Measurements from ENCODE around the gene LAMC2.

The LAMC2 gene

GRCh38 chr1:183281039-183281438, 95.0 kb downstream of the LAMC2 start:
- DNase-seq (ENCODE audit: low read depth): peak; percentile 55
- no peak overlapping the region for H3K4me3 ChIP-seq (ENCODE audit: low read length)
- TF ChIP-seq CTCF (IDR thresholded peaks at IDR 0.05; ENCODE audit: insufficient read depth, low read depth, low read length, missing control alignments): no peak

GRCh38 chr1:183281553-183282091, 95.6 kb downstream of the LAMC2 start:
- H3K4me3 ChIP-seq (ENCODE audit: low read length): no peak overlapping the region
- DNase-seq (ENCODE audit: low read depth): peak; percentile 93
- peak; percentile 87 for TF ChIP-seq CTCF (IDR thresholded peaks at IDR 0.05; ENCODE audit: insufficient read depth, low read depth, low read length, missing control alignments)

GRCh38 chr1:183282101-183282855, 96.2 kb downstream of the LAMC2 start:
- H3K4me3 ChIP-seq (ENCODE audit: low read length): no peak overlapping the region
- no peak for TF ChIP-seq CTCF (IDR thresholded peaks at IDR 0.05; ENCODE audit: insufficient read depth, low read depth, low read length, missing control alignments)
- DNase-seq (ENCODE audit: low read depth): no peak

- no peak overlapping the region for H3K4me3 ChIP-seq (ENCODE audit: low read length)
- DNase-seq (ENCODE audit: low read depth): peak; percentile 72
- no peak for TF ChIP-seq CTCF (IDR thresholded peaks at IDR 0.05; ENCODE audit: insufficient read depth, low read depth, low read length, missing control alignments)
These were observed 97.2 kb downstream of the LAMC2 start for GRCh38 chr1:183283286-183283685.

- no peak overlapping the region for H3K4me3 ChIP-seq (ENCODE audit: low read length)
- no peak for TF ChIP-seq CTCF (IDR thresholded peaks at IDR 0.05; ENCODE audit: insufficient read depth, low read depth, low read length, missing control alignments)
- no peak for DNase-seq (ENCODE audit: low read depth)
These were observed 98.0 kb downstream of the LAMC2 start for GRCh38 chr1:183284086-183284485.

GRCh38 chr1:183285256-183285655, 99.2 kb downstream of the LAMC2 start:
- no peak for TF ChIP-seq CTCF (IDR thresholded peaks at IDR 0.05; ENCODE audit: insufficient read depth, low read depth, low read length, missing control alignments)
- no peak overlapping the region for H3K4me3 ChIP-seq (ENCODE audit: low read length)
- no peak for DNase-seq (ENCODE audit: low read depth)

GRCh38 chr1:183285746-183286145, 99.7 kb downstream of the LAMC2 start:
- no peak for TF ChIP-seq CTCF (IDR thresholded peaks at IDR 0.05; ENCODE audit: insufficient read depth, low read depth, low read length, missing control alignments)
- no peak for DNase-seq (ENCODE audit: low read depth)
- H3K4me3 ChIP-seq (ENCODE audit: low read length): no peak overlapping the region

Measured in epithelial cell of esophagus (primary cell).